Measurements from ENCODE around the gene DNAAF9. TPM values are rescaled to one million over a fixed set of nuclear protein-coding genes. Genes with fewer than 3 reads are reported as not detected.

DNAAF9 gene
- total and polyA plus RNA-seq, 2 of the 8 experiments (the other 6 are each of a cell fraction or from before 2014, with no cell fraction given): 2.6 to 5.7 TPM

GRCh38 chr20:3446779-3447178, 39.3 kb upstream of the DNAAF9 start:
- no peak overlapping the region for H2BK12ac ChIP-seq (ENCODE audit: low read depth, low read length)
- no peak overlapping the region for H2BK20ac ChIP-seq (ENCODE audit: low read length)
- H3K27me3 ChIP-seq (replicated peaks in 1 of 4; ENCODE audit: control insufficient read depth in 3 of 4, extremely low read depth in 1 of 4, insufficient read depth in 3 of 4, low read length in 3 of 4): no peaks in the 10 kb centered on the region
- no peak overlapping the region for H4K91ac ChIP-seq (replicated peaks; ENCODE audit: insufficient read length, low read length)
- FAIRE-seq: no peak
- WGBS, 2 experiments (ENCODE audit: extremely low coverage in 1 of 2, insufficient coverage in 1 of 2, insufficient read length in 1 of 2, insufficient replicate concordance in 2 of 2, low coverage in 1 of 2, low lambda C conversion rate in 2 of 2, missing lambda C conversion rate in 1 of 2): 91% methylated on average over 8 of the region's 8 CpGs; no CpG with 5 or more reads in 1 of the 2 experiments
- no peak overlapping the region for H2BK5ac ChIP-seq (ENCODE audit: low read depth, low read length)
- H4K20me1 ChIP-seq (replicated peaks in 1 of 2; ENCODE audit: control insufficient read depth in 1 of 2, insufficient read depth in 2 of 2, low read length in 2 of 2): no peaks in the 10 kb centered on the region
- no peak overlapping the region for H3K18ac ChIP-seq (ENCODE audit: extremely low read depth, low read length)
- no peaks in the 10 kb centered on the region for H3K4me1 ChIP-seq (replicated peaks in 1 of 4; ENCODE audit: control insufficient read depth in 3 of 4, insufficient read depth in 4 of 4, low read length in 3 of 4)
- no peak overlapping the region for H3K4me2 ChIP-seq (ENCODE audit: insufficient read depth in 1 of 2, low read depth in 2 of 2, low read length in 2 of 2)
- no peak overlapping the region for H3K4ac ChIP-seq (replicated peaks; ENCODE audit: insufficient read length, low read depth, low read length)
- ChIA-PET CTCF (ENCODE audit: partially characterized antibody) (no interaction called here), POLR2A (ENCODE audit: partially characterized antibody) (no interaction called here)
- H3K23ac ChIP-seq (ENCODE audit: insufficient read length): no peak overlapping the region
- no peak overlapping the region for H2BK15ac ChIP-seq (ENCODE audit: low read length)
- H3K79me2 ChIP-seq (ENCODE audit: control insufficient read depth in 1 of 2, insufficient read depth in 2 of 2, low read length in 2 of 2): no peaks in the 10 kb centered on the region
- no peak overlapping the region for H3K27ac ChIP-seq (ENCODE audit: low read depth, low read length)
- no peaks in the 10 kb centered on the region for H3K79me1 ChIP-seq (ENCODE audit: low read depth, low read length)
- no peak for DNase-seq (ENCODE audit: low read depth in 1 of 2, low spot score in 2 of 2)
- no peak overlapping the region for H3K4me3 ChIP-seq (ENCODE audit: extremely low read depth in 1 of 4, insufficient read depth in 2 of 4, low read depth in 3 of 4, low read length in 4 of 4)
- no peak overlapping the region for H4K8ac ChIP-seq (ENCODE audit: extremely low read depth, insufficient read depth, low read length)
- H2BK120ac ChIP-seq (replicated peaks; ENCODE audit: low read depth, low read length): no peak overlapping the region
- H3K36me3 ChIP-seq (ENCODE audit: control insufficient read depth in 2 of 4, insufficient read depth in 4 of 4, low read length in 3 of 4): no peaks in the 10 kb centered on the region
- no peaks in the 10 kb centered on the region for H3K23me2 ChIP-seq (ENCODE audit: low read depth, low read length)
- H2AFZ ChIP-seq (ENCODE audit: low read length): no peak overlapping the region
- H4K5ac ChIP-seq (ENCODE audit: insufficient read length, low read depth, low read length): no peak overlapping the region
- no peak overlapping the region for H3K14ac ChIP-seq (ENCODE audit: insufficient read length)
- H2AK5ac ChIP-seq (ENCODE audit: low read depth, low read length): no peak overlapping the region
- H3K9ac ChIP-seq (replicated peaks in 1 of 4; ENCODE audit: extremely low read depth in 1 of 4, low read depth in 3 of 4, low read length in 3 of 4): no peak overlapping the region
- TF ChIP-seq BCL11A (IDR thresholded peaks at IDR 0.05; ENCODE audit: low read depth in 2 of 2, low read length in 2 of 2): no peak
- TF ChIP-seq RAD21 (IDR thresholded peaks at IDR 0.05 in 1 of 2, conservative IDR thresholded peaks at IDR 0.05 in 1 of 2; ENCODE audit: low read depth in 2 of 2, low read length in 2 of 2): no peak
- TF ChIP-seq RFX5 (IDR thresholded peaks at IDR 0.05; ENCODE audit: borderline replicate concordance, low read depth, low read length): no peak
- TF ChIP-seq KDM4A (IDR thresholded peaks at IDR 0.05; ENCODE audit: low read depth, low read length, severe bottlenecking): no peak
- no peak for TF ChIP-seq SIRT6 (IDR thresholded peaks at IDR 0.05; ENCODE audit: low read length)
- no peak for TF ChIP-seq ASH2L (IDR thresholded peaks at IDR 0.05; ENCODE audit: low read length)
- TF ChIP-seq NRF1 (IDR thresholded peaks at IDR 0.05; ENCODE audit: low read depth, low read length): no peak
- no peak for TF ChIP-seq SP1 (IDR thresholded peaks at IDR 0.05; ENCODE audit: low read depth, low read length)
- no peak for TF ChIP-seq CBX5 (IDR thresholded peaks at IDR 0.05; ENCODE audit: low read depth, low read length)
- no peak for TF ChIP-seq E2F6 (IDR thresholded peaks at IDR 0.05)
- TF ChIP-seq KDM1A (IDR thresholded peaks at IDR 0.05; ENCODE audit: borderline replicate concordance, low read length): no peak
- TF ChIP-seq CHD1 (IDR thresholded peaks at IDR 0.05; ENCODE audit: low read depth, low read length): no peak
- 0 out of 4 replicates have a peak, but pooled peaks cover 0 to 5% of the 10 kb centered on the region in 2 experiments for H3K9me3 ChIP-seq (ENCODE audit: insufficient read depth in 2 of 2, low read depth in 1 of 2, low read length in 1 of 2)
- no peak overlapping the region for H3K56ac ChIP-seq (replicated peaks; ENCODE audit: insufficient read length, low read depth, low read length)
